ENCODE results near the gene SFSWAP. TPM values are rescaled to one million over a fixed set of nuclear protein-coding genes. Genes with fewer than 3 reads are reported as not detected.
"Not testable (repeated sequence)": the region's sequence is repeated elsewhere in the genome, so short reads cannot be mapped to it uniquely, and the experiment has no call there.

The SFSWAP gene
- total and polyA plus RNA-seq, 2 of the 8 experiments (the other 6 are each of a cell fraction or from before 2014, with no cell fraction given): 36.5 to 49.5 TPM

- H4K5ac ChIP-seq (ENCODE audit: insufficient read length, low read depth, low read length); H4K8ac ChIP-seq (ENCODE audit: extremely low read depth, insufficient read depth, low read length); H2BK120ac ChIP-seq (replicated peaks; ENCODE audit: low read depth, low read length); POLR2A ChIA-PET (ENCODE audit: partially characterized antibody); H3K27ac ChIP-seq (ENCODE audit: low read depth, low read length); H2BK20ac ChIP-seq (ENCODE audit: low read length); H3K9ac ChIP-seq (replicated peaks in 1 of 4; ENCODE audit: extremely low read depth in 1 of 4, low read depth in 3 of 4, low read length in 3 of 4); H3K27me3 ChIP-seq (replicated peaks in 1 of 4; ENCODE audit: control insufficient read depth in 3 of 4, extremely low read depth in 1 of 4, insufficient read depth in 3 of 4, low read length in 3 of 4); DNase-seq (ENCODE audit: low read depth in 1 of 2, low spot score in 2 of 2); FAIRE-seq; H3K23me2 ChIP-seq (ENCODE audit: low read depth, low read length); H2BK5ac ChIP-seq (ENCODE audit: low read depth, low read length); H4K91ac ChIP-seq (replicated peaks; ENCODE audit: insufficient read length, low read length); H3K23ac ChIP-seq (ENCODE audit: insufficient read length); H3K14ac ChIP-seq (ENCODE audit: insufficient read length); H4K20me1 ChIP-seq (replicated peaks in 1 of 2; ENCODE audit: control insufficient read depth in 1 of 2, insufficient read depth in 2 of 2, low read length in 2 of 2); H3K18ac ChIP-seq (ENCODE audit: extremely low read depth, low read length); H3K36me3 ChIP-seq (ENCODE audit: control insufficient read depth in 2 of 4, insufficient read depth in 4 of 4, low read length in 3 of 4); H2AFZ ChIP-seq (ENCODE audit: low read length); H3K9me3 ChIP-seq (ENCODE audit: insufficient read depth in 2 of 2, low read depth in 1 of 2, low read length in 1 of 2); H3K56ac ChIP-seq (replicated peaks; ENCODE audit: insufficient read length, low read depth, low read length); H3K4me2 ChIP-seq (ENCODE audit: insufficient read depth in 1 of 2, low read depth in 2 of 2, low read length in 2 of 2); H3K4ac ChIP-seq (replicated peaks; ENCODE audit: insufficient read length, low read depth, low read length); H3K79me2 ChIP-seq (ENCODE audit: control insufficient read depth in 1 of 2, insufficient read depth in 2 of 2, low read length in 2 of 2); H3K4me3 ChIP-seq (ENCODE audit: extremely low read depth in 1 of 4, insufficient read depth in 2 of 4, low read depth in 3 of 4, low read length in 4 of 4); H2BK15ac ChIP-seq (ENCODE audit: low read length); H3K79me1 ChIP-seq (ENCODE audit: low read depth, low read length): not testable (repeated sequence)
- Histone ChIP-seq H2BK12ac (ENCODE audit: low read depth, low read length) (peak overlapping the region; percentile 39; the same call in 1 of the 2 replicates), H3K4me1 (replicated peaks in 1 of 4; ENCODE audit: control insufficient read depth in 3 of 4, insufficient read depth in 4 of 4, low read length in 3 of 4) (peaks cover 0 to 12% (median 7%) of the 10 kb centered on the region in 4 experiments; a peak in 5 of 7 replicates), H2AK5ac (ENCODE audit: low read depth, low read length) (0 out of 2 replicates have a peak overlapping the region, but pooled peaks have one; percentile 24)
- WGBS, 2 experiments (ENCODE audit: extremely low coverage in 1 of 2, insufficient coverage in 1 of 2, insufficient read length in 1 of 2, insufficient replicate concordance in 2 of 2, low coverage in 1 of 2, low lambda C conversion rate in 2 of 2, missing lambda C conversion rate in 1 of 2): 84% methylated on average over 14 of the region's 18 CpGs; no CpG with 5 or more reads in 1 of the 2 experiments
- CTCF ChIA-PET (ENCODE audit: partially characterized antibody): interaction anchor here (0.8 to 1.1 kb wide), 2 partner anchors 71 to 231 kb away, joined by 3 read pairs; no protein-coding TSS in a partner anchor
Measured at GRCh38 chr12:131680392-131681256, 30.3 kb upstream of the SFSWAP start.
